ENCODE results near the gene BHLHA15.

BHLHA15 gene

DNA sequence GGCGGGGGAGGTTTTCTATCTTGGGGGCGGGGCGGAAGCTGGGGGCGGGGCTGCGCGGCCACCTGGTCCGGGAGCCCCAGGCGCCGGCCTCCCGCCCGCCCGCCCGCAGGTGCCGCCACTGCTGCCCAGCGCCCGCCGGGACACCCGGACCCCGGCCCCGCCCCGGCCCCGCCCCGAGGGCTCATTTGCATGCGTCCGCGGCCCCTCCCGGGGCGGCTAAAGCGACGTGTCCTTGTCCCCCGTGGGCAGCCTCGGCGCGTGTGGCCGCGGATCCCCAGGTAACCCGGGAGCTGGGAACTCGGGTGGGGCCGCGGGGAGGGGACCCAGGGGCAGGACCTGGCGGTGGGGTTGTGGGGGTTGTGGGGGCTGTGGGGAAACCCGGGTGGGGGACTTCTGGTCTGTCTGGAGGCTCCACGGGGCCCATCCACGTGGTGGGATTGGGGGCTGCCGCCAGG, at the start of gene BHLHA15:
Gene BHLHA15 (plus strand): TSS at position 219 of the 455 bp plus-strand sequence. CDS start 871 bp downstream, outside the sequence.
- DNase-seq (ENCODE audit: low spot score) = peak; percentile 57

- no peak for DNase-seq (ENCODE audit: low spot score)
Measured at GRCh38 chr7:98162758-98163157, 48.5 kb upstream of the BHLHA15 start.

DNA sequence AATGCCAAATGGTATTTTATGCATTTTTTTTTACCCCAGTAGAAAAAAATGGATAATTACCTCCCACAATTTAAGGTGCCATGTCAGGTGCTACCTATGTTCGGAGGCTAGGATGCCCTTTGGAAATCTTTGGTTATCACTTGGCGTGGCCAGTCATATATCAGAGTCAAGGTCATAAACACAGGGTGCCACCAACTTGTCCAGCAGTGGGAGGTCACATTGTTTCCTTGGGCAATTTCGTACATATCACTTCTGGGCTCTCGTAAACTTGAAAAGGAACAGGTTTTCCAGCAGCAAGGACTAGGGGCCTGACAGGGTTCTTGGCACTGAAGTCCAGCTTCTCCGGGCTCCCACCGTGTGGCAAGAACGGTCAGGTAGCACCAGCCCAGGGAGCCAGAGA, 48.0 kb upstream of the BHLHA15 start:
- DNase-seq (ENCODE audit: low spot score) = no peak

DNA sequence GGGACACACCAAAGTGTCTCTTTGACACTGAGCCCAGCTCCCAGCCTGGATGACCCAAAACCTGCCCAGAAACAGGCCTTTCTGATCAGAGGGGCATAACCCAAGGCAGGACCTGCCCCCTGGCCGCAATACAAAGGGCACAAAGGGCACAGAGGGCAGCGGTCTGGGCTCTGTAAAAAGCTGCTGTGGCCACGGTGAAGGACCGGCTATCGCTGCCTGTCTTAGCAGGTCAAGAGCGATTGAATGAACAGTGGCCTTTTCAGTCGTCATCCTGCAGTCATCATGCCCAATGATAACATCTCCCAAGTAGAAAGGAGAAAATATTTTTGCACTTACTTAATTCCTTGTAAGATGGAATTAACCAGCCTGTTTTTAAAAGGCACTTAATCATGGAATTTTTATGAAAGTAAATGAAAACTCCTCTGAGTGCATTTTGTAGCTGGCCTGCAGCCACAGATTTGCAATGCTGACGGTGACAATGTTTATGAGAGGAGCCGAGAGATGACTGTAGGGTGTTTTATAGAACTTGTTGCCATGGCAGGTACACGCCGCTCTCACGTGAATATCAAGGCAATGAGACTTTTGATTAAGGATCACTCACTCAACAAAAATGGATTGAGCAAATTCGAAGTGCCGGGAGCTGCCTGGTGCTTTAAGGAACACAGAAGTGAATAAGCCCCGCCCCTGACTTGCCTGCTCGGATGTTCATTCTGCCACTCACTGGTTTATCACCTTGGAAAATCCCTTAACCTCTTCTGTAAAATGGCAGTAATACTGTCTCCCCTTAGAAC, 47.3 kb upstream of the BHLHA15 start:
- no peak for DNase-seq (ENCODE audit: low spot score)

DNA sequence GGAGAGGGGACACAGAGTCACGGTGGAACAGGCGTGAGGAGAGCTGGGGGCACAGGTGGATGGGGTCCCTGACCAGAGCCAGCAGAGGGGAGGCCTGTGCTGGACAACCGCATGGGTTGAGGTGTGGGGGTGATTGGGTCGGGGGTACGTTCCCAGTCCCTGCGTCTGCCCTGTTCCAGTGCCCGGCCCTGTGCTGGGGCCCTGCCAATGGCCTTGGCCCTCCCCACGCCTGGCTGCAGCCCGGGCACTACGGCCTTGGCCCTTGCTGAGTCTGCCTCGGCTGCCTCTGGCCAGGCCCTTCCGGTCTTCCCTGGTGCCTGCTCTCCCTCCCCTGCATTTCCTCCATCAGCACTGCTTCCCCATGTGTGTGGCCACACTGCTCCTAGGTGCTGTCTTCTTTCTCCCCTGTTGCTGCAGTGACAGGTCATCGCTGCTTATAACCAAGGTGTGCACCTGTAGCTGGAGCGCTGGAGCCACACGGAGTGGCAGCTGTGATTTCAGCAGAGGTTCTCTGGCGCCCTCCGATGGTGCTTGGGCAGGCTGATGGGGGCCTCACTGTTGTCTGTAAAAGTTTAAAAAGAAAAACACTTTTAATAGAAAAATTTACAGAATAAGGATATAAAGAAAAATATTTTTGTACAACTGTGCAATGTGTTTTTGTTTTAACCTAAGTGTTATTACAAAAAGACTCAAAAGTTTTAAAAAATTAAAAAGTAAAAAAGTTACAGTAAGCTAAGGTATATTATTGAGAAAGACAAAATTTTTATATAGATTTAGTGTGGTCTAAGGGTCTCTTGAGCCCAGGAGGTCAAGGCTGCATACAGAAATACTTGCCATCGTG, 45.2 kb upstream of the BHLHA15 start:
- peak; percentile 42 for DNase-seq (ENCODE audit: low spot score)

DNA sequence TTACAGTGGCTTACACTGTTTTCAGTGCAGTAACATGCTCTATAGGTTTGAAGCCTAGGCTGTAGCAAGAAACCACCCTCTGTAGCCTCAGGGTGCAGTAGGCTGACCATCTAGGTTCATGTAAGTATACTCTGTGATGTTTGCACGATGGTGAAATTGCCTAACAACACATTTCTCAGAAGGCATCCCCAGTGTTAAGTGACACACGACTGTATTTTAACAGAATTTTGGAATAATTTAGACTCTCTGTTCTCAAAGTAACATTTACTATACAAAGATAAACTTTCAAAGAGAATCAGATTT, 44.6 kb upstream of the BHLHA15 start:
- DNase-seq (ENCODE audit: low spot score) = no peak

GRCh38 chr7:98167653-98168052, 43.6 kb upstream of the BHLHA15 start:
- DNase-seq (ENCODE audit: low spot score) = no peak

GRCh38 chr7:98168181-98168903, 42.9 kb upstream of the BHLHA15 start:
- peak; percentile 83 for DNase-seq (ENCODE audit: low spot score)

DNA sequence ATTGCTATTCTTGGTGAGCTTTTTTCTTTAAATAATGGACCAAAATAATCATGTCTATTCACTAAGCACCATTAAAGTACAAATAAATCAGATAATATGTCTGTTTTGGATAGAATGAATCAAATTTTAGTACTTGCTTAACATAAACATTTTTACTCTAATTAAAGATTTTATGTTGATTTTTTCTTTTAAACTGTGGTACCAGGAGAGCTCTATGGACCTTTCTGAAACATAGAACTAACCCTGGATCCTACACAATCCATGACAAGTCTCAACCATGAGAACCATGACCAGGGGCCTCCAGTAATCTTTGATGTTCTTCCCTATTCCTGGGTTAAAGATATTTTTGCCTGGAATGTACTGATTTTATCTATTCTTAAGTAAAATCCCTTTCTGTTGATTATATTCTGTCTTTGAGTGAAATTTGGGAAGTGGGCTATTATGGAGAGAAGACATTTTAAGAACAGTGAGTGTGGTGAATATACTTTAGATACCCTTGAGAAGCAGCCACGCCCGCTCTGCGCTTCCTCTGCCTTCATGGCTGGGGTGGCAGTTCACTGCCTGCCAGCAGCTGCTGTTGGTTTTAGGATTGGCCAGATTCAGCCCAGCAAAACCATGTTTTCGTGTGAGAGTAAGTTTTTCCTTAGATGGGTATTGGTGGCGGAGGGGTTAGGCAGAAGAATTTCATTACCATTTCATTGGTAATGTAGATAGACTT, 42.2 kb upstream of the BHLHA15 start:
- DNase-seq (ENCODE audit: low spot score) = no peak

- no peak for DNase-seq (ENCODE audit: low spot score)
Measured at GRCh38 chr7:98170966-98171365, 40.3 kb upstream of the BHLHA15 start.

GRCh38 chr7:98171449-98171848, 39.8 kb upstream of the BHLHA15 start:
- no peak for DNase-seq (ENCODE audit: low spot score)

DNA sequence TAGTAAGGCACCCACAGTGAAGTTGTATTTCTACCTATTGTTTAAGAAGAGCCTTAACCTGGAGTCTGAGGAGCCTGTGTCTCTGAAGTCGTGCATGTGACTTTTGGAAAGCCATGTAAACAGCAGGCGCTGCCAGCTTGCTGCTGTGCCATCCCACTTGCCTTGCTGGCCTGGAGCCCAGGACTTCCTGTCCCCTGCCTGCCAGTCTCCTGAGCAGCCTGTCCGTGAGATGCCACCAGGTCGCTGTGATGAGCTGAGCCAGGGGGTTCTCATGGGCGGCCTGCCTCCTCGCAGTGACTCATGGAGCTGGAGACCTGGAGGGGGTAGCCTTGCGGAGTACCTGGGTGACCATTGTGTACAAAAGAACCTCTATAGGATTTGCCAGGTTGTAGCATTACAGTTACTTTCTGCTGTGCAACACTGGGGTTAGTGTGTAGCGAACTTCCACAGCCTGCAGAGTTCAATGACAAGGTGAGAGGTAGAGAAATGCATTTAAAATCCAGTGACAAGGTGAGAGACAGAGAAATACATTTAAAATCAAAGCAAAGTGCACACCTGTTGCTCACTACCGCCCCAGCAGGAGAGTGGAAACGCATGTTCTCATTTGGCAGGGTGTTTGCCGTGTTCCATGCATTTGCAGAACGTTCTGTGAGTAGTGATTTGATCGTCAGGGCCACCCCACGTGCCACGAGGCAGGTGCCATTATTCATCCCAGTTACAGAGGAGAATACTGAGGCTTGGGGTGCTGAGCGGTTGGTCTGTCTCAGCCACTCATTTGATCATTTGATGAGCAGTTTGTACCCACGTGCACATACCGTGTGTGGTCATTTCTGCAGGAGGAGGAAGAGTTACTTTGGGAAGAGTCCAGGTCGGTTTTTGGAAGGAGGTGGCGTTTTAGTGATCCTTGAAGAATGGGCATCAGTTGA, 36.6 kb upstream of the BHLHA15 start:
- no peak for DNase-seq (ENCODE audit: low spot score)

DNA sequence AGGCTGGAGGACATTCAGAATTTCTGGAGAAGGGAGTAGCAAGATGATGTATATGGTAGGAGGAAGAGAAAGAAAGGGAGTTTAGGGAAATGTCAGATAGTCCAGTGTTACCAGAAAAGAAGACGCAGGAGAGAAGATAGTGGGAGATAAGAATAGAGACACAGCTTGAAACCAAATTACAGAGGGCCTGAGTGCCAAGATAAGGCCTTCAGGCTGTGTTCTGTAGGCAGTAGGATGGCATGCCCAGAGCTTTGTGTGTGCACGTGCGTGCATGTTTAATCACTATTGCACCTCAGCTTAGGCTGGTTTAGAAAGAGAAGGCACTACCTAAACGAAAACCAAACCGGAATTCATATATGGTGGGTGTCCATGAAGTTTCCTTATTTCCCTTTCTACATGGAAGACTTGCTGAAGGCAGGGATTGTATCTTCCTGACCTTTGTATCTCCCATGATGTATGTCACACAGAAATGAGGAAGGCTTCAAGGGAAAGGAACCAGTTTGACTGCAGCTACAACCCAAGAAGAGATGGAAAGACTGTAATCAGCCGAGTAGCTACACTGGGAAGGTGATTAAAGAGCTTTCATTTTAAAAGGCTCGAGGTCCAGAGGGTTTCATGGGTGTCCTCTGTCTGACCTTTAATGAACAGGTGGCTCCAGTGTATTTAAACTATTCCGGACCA, 35.8 kb upstream of the BHLHA15 start:
- no peak for DNase-seq (ENCODE audit: low spot score)

DNA sequence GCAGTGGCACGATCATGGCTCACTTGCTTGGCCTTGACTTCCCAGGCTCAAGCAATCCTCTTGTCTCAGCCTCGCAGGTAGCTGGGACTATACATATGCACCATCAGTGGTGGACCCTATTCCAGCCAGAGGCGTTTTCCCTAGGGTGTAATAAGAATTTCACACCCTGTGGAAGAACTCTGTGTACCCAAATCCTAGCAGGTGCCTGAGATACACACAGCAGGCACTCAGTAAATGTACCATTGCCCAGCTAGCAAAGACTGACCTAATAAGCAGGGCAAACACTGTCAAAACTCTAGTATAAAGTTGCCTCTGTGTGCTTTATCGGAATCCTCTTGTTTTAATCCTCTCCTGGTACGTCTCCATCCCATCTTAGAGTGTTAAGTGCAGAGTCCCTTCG, 33.7 kb upstream of the BHLHA15 start:
- DNase-seq (ENCODE audit: low spot score) = no peak

DNA sequence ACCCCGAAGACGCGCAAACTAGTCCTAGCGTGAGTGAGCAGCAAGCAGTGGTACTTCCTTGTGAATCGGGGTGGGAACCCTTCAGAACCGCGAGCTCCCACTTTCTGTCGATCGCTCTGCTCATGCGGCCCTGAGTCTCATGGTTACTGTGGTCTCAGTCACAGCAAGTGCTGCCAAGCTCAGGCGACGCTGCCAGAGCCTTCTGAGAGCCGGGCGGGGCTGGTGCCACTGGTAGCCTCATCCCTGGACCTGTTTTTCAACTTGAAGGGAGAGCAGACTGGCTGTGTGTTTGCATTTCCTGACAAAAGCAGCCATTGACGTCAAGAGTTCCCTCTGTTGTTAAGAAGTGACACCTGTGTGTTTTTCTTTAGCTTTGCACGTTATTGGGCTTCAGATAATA, 32.9 kb upstream of the BHLHA15 start:
- DNase-seq (ENCODE audit: low spot score) = no peak

DNA sequence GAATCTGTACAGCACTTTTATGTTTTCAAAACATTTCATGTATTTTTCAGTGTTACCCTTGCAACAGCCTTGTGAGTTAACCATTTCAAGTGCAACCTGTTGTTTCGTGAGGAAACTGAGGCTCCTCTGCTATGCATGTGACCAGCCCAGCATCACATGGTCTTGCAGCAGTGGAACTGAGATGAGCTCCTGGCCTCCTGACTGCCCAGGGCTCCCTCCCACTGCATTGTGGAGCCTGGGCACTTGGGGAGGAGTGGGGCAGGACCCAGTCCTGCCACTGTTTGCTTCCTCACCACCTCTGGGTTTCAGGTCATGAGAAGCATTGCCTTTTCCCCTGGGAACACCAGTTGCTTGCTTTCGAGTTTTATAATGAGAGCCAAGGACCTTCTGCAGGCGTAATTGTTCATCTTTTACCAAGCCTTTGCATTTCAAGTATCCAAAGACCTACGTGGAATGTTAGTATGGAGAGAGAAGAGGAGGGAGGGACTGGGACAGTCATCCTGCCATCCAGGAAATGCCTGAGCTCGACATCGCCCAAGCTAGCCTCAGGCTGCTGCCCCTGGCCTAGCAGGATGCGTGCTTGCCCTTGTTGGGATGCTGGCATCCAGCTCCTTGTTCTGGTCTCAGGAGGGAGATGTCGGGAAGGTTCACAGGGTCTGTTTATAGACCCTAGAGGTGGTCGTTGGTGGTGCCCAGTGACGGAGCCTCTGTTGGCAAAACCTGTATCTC, 32.3 kb upstream of the BHLHA15 start:
- no peak for DNase-seq (ENCODE audit: low spot score)

- DNase-seq (ENCODE audit: low spot score) = no peak
Measured at GRCh38 chr7:98180751-98181150, 30.5 kb upstream of the BHLHA15 start.

DNA sequence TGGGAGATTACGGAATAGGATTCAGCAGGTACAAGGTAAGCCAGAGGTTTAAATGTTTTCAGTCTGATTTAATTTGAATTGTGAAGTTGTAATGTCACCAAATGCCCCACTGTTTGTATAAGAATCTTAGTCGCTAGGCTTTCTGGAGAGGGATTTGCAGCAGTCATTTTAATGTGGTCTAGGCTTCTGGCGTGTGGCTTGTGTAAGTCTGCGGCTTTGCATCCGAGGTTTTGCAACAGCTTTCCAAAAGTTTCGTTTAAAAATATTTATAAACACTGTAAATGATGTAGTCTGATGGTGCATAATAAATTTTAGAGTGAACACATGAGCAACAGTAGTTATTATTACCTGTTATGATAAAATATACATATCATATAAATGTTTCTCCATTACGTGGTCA, 26.1 kb upstream of the BHLHA15 start:
- DNase-seq (ENCODE audit: low spot score) = no peak

DNA sequence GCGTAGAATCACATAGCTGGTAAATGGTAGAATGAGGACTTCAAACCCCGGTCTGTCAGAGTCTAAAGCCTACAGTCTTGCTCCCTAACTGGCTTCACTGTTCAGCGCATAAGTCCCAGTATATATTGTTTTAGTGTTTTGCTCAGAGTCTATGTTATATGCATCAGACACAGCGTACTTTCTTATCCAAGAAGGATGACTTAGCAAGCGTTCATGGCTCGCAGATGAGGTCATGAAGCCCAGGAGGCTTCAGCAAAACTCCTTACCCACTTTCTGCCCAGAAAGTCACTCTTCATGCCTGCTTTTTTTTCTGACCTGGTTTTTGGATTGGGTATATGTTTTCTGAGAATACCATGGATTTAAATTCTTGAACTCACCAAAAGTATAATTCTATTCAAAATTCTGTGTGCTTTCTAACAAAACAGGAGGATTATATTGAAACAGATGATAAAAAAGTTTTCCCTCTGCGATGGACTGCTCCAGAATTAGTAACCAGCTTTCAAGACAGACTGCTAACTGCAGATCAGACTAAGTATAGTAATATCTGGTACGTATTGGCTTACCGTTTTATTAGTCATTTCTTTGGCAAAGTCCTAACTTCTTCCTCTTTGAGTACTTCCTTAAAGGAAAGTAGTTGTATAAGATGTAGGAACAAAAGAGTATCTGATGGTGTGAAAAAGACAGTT, 24.6 kb upstream of the BHLHA15 start:
- peak; percentile 53 for DNase-seq (ENCODE audit: low spot score)
